ENCODE results near the gene CARD6. TPM values are rescaled to one million over a fixed set of nuclear protein-coding genes. Genes with fewer than 3 reads are reported as not detected.
"Not testable (repeated sequence)": the region's sequence is repeated elsewhere in the genome, so short reads cannot be mapped to it uniquely, and the experiment has no call there.

CARD6 gene, protein sequence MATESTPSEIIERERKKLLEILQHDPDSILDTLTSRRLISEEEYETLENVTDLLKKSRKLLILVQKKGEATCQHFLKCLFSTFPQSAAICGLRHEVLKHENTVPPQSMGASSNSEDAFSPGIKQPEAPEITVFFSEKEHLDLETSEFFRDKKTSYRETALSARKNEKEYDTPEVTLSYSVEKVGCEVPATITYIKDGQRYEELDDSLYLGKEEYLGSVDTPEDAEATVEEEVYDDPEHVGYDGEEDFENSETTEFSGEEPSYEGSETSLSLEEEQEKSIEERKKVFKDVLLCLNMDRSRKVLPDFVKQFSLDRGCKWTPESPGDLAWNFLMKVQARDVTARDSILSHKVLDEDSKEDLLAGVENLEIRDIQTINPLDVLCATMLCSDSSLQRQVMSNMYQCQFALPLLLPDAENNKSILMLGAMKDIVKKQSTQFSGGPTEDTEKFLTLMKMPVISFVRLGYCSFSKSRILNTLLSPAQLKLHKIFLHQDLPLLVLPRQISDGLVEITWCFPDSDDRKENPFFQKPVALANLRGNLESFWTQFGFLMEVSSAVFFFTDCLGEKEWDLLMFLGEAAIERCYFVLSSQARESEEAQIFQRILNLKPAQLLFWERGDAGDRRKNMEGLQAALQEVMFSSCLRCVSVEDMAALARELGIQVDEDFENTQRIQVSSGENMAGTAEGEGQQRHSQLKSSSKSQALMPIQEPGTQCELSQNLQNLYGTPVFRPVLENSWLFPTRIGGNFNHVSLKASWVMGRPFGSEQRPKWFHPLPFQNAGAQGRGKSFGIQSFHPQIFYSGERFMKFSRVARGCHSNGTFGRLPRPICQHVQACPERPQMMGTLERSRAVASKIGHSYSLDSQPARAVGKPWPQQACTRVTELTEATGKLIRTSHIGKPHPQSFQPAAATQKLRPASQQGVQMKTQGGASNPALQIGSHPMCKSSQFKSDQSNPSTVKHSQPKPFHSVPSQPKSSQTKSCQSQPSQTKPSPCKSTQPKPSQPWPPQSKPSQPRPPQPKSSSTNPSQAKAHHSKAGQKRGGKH
- 10 to 100 TPM; 12.8 to 14.9 TPM for total RNA-seq
- long read RNA-seq, donor 1, partial matches to known transcripts = 1 of 4 reads
- long read RNA-seq, donor 1, other reads (novel, unspliced or antisense) = 3 of 4 reads
- long read RNA-seq, donor 2, partial matches to known transcripts = 4 of 10 reads
- long read RNA-seq, donor 2, other reads (novel, unspliced or antisense) = 4 of 10 reads

DNA sequence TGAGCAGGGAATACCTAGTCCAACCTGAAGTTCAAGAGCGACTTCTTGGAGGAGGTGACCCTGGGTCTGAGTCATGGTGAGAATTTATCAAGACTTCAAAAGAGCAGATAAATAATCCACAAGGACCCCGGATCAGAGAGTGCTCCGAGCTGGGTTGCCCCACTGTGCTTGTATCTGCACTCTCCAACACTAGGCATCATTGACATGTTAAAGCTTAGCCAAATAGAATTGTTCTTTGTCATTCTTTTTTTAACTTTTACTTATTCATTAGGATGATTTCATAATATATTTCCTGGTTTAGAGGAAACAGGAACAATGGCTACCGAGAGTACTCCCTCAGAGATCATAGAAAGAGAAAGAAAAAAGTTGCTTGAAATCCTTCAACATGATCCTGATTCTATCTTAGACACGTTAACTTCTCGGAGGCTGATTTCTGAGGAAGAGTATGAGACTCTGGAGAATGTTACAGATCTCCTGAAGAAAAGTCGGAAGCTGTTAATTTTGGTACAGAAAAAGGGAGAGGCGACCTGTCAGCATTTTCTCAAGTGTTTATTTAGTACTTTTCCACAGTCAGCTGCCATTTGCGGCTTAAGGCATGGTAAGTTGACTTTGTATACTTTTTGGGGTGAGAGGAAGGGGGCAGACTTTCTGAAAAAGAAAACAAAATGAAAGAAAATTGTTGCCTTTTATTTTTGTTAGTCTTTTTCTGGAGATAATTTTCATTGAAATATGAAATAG is at the start of gene CARD6:
Gene CARD6 (plus strand): TSS at position 300 of the 738 bp plus-strand sequence. CDS start 16 bp downstream, at position 316.
- intact Hi-C loops (cut with DNase I) = no loop called here
- DNase-seq (ENCODE audit: low spot score) = no peak

DNA sequence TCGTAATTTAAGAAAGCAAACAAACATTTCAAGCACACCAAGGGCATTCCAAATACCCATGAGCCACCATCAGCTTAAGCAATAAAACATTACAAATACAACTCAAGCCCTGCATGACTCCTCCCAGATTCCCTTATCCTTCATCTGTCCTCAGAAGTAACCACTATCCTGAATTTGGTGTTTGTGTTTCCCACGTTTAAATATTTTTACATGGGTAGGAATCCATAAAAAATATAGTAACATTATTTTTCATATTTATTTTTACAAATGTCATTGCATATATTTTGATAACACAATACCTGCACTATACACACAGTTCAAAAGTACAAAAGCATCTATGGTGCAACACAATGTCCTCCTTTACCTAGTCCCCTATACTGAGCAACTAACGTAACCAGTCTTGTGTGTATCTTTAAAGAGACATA is 49.4 kb upstream of the CARD6 start:
- no peak for DNase-seq (ENCODE audit: low spot score)
- intact Hi-C loops (cut with DNase I) = no loop called here

DNA sequence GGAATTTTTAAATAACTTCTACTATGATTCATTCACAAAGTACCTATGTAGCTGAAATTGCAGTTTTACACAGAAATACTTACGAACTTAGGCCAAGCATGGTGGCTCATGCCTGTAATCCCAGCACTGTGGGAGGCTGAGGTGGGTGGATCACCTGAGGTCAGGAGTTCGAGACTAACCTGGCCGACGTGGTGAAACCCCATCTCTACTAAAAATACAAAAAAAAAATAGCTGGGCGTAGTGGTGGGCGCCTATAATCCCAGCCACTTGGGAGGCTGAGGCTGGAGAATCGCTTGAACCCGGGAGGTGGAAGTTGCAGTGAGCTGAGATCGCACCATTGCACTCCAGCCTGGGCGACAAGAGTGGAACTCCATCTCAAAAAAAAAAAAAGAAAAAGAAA is 48.5 kb upstream of the CARD6 start:
- intact Hi-C loops (cut with DNase I); DNase-seq (ENCODE audit: low spot score): not testable (repeated sequence)

DNA sequence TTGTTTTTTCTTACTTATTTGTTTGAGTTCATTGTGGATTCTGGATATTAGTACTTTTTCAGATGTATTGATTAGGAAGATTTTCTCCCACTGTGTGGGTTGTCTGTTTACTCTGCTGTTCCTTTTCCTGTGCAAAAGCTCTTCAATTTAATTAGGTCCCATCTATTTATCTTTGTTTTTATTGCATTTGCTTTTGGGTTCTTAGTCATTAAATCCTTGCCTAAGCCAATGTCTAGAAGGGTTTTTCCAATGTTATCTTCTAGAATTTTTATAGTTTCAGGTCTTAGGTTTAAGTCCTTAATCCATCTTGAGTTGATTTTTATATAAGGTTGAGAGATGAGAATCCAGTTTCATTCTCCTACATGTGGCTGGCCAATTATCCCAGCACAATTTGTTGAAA is 46.8 kb upstream of the CARD6 start:
- DNase-seq (ENCODE audit: low spot score); intact Hi-C loops (cut with DNase I): not testable (repeated sequence)

DNA sequence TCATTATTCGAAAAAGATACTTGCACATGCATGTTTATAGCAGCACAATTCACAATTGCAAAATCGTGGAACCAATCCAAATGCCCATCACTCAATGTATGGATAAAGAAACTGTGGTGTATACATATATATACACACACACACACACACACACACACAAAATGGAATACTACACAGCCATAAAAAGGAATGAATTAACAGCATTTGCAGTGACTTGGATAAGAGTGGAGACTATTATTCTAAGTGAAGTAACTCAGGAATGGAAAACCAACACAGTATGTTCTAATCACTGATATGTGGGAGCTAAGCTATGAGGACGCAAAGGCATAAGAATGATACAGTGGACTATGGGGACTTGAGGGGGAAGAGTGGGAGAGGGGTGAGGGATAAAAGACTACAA is 46.3 kb upstream of the CARD6 start:
- intact Hi-C loops (cut with DNase I); DNase-seq (ENCODE audit: low spot score): not testable (repeated sequence)

DNA sequence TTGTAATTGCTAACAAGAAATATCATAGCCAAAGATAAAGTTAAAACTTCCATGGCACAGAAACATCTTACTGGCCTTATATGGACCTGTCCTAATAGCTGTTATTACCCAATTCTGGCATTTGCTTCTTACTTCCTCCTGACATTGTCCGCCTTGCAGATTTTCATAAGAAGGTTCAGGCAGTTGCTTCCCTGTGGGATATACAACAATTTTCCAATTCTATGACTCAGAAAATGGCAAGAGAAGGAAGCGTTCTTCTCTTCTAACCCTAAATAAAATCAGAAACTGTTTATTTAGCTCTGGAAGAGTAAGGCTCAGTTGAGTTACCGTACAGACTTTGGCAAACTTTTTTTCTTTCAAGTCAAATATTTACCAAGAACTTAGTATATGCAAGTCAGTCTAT is 44.7 kb upstream of the CARD6 start:
- intact Hi-C loops (cut with DNase I) = no loop called here
- DNase-seq (ENCODE audit: low spot score) = no peak

DNA sequence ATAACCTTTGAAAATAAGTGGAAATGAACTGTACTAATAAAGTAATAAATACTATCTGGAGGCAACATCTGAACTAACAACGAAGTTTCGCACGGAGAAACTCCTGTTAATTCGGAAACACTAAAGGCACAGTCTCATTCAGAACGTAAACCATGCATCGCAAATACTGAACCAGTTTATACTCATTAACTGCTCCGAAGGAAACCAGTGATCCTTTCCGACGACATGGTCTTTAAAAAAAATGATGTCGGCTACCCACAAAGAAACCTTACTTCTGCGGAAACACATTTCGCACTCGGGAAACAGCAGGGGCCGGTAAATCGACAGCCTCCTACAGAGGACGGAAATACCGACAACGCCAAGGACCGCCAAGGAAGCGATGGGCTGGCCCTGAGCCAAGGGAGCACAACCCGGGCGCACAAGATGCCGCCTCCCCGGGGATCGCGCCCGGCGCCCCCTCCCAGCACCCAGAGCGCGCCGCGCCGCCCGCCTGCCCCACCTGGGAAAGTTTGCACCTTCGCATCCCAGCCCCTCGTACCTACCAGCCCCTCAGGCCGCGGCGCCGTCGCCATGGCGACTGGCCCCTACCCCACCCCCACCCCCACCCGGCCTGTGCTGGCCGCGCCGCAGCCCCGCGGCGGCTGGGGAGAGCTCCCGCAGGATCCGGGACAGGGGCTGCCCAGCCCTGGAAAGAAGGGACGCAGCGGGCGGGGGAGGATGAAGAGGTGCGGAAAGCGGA is 43.7 kb upstream of the CARD6 start:
- peak; percentile 94 for DNase-seq (ENCODE audit: low spot score)
- intact Hi-C loops (cut with DNase I) = no loop called here

DNA sequence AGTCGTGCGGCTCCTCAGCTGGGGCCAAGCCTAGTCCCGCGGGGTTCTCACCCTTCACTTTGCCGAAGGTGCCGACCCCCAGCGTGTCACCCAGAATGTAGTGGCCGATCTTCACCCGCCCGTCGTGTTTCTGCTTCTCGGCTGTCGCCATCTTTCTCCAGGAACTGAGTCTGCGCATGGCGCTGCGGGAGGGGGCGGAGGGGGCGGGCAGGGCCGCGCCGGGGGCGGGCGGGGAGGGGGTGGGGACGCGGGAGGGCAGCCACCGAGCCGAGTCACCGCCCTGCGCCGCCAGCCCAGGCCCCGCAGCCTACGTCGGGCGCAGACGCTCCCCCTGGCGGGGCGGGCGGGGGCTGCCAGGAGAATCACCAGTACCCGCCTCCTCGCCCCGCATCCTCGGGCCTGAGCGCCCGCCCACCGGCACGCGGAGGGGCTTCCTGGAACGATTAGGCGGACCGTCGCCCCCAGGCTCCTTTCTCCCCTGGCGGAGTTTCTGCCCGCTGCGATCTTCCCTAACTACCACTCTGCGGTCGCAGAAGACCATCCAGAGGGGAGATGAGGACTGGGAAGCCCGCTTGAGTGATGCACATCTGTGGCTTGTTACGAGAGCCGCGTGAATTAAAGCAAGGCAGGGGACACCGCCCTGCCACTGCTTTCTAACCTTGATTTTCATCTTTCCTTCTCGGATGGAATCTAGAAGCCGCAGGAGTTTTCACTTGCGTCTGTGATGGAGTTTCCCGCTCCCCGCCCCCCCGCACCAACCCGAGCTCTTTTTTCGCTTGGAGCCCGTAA is 43.0 kb upstream of the CARD6 start, which contains the start of gene PRKAA1:
Gene PRKAA1 (minus strand): TSS at position 363 of the 789 bp plus-strand sequence. CDS start 185 bp downstream, at position 178.
- intact Hi-C loops (cut with DNase I) = no loop called here
- peak; percentile 96 for DNase-seq (ENCODE audit: low spot score)

DNA sequence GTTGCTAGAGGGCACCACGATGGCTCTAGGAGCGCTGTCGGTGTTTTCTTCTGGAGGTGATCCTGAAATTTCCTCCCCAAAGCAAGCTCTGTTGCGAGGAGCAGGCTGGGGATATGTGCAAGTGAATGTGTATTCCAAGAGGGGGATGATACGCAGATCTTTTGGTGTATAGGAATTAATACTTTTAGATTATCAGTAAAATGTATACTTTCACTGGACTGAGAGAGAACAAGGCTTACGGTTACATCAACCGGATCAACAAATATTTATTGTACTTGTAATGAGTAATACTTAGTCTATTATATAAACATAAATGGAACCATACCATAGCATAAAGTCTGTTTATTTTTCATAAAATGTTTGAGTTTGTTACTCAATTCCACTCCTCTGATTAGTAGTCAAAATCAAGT is 42.4 kb upstream of the CARD6 start:
- intact Hi-C loops (cut with DNase I) = no loop called here
- DNase-seq (ENCODE audit: low spot score) = no peak

DNA sequence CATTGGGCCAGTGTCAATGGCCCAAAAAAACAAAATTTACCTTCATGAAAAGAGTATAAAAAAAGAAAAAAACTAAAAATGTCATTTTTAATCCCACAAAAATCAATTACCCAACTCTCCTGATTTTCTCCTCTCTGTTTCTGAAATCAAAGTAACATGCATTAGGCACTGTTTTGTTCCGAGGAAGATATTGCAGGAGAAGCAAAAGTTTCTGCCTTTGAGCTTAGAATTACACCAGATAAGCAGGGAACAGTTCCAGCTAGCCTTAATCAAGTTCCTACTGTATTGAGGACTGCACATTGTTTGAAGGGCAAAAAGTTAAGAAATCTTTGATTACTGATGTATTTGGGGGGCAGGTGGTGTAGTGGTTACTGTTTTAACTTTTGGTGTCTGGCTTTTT is 41.9 kb upstream of the CARD6 start:
- intact Hi-C loops (cut with DNase I) = no loop called here
- no peak for DNase-seq (ENCODE audit: low spot score)

DNA sequence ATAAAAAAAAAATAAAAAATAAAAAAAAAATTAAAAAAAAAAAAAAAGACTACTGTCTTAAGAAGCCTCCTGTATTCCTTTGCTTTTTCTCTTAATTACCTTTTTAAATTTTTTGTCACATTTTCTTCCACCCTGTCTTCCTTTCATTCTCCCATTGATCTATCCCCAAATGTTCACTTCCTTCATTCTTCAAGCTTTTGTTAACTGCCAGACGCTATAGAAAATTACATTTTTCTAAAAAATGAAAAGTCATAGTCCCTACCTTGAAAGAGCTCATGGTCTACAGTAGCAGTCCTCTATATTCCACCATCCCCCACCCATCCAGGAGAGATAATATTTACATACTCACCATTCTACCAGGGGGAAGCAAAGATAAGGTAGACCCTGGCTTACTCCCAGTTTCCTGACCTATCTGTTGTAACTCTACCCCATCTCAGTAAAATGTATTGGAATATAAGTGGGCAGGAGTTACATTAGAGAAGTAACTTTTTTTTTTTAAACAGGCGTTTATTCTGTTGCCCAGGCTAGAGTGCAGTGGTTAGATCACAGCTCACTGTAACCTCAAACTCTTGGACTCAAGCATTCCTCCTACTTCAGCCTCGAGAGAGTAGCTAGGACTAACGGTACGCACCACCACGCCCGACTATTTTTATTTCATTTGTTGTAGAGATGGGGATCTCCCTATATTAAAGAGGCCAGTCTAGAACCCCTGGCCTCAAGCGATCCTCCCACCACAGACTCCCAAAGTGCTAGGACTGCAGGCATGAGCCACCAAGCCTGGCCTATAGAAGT is 39.2 kb upstream of the CARD6 start:
- intact Hi-C loops (cut with DNase I) = no loop called here
- DNase-seq (ENCODE audit: low spot score) = no peak

DNA sequence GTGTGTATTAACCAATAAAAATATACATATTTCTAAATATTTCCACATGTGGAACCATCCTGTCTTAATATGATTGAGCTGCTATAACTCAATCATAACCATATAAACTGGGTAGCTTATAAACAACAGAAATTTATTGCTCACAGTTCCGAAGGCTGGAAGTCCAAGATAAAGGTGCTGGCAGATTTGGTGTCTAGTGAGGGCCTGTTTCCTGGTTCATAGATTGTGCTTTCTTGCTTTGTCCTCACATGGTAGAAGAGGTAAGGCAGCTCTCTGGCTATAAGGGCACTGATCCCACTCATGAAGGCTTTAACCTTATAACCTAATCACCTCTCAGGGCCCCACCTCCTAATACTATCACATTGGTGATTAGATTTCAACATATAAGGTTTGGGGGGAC is 29.0 kb upstream of the CARD6 start:
- intact Hi-C loops (cut with DNase I) = no loop called here

DNA sequence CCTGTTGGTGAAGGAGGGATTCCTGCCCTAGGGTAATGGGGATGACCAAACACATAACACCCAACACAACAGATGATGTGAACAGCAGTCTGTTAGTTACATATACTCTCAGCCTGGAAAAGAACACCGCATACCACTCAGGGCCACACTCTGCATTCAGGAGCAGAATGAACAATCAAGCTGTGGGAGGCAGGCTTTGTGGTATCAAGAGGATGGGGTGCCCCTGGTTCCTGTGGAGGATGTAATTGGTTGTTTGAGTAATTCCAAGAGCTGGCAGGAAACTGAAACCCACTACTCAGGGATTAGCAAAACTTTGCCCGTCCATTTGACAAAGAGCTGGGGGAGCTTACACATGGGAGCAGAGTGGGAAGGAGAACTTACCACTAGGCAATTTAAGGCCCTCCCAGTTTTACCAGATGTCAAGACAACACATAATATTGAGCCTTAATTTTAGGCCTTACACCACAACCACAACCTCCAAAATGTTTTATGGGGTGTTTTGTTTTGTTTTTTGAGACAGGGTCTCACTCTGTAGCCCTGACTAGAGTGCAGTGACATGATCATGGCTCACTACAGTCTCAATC is 27.4 kb upstream of the CARD6 start:
- intact Hi-C loops (cut with DNase I) = no loop called here
- DNase-seq (ENCODE audit: low spot score) = no peak

More for the DNA sequence above, 29.0 kb upstream of the CARD6 start:
- DNase-seq (ENCODE audit: low spot score) = no peak

DNA sequence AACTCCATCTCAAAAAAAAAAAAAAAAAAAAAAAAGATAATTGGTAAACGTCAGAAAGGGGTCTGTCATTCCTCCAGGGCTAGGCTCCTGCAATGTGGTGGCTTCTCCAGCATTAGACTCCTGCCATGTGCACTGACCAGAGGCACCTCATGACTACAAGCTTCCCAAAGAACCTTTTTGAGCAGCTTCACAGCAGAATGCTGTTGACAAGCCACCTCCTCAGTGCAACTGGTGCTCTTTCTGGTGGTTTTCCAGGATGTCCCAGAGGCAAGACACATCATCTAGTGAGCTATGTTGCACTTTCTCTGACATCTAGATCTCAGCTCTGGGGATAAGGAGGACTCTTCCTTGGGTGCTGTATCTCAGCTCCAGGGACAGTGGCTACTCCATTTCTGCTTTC is 17.7 kb upstream of the CARD6 start:
- no peak for DNase-seq (ENCODE audit: low spot score)

DNA sequence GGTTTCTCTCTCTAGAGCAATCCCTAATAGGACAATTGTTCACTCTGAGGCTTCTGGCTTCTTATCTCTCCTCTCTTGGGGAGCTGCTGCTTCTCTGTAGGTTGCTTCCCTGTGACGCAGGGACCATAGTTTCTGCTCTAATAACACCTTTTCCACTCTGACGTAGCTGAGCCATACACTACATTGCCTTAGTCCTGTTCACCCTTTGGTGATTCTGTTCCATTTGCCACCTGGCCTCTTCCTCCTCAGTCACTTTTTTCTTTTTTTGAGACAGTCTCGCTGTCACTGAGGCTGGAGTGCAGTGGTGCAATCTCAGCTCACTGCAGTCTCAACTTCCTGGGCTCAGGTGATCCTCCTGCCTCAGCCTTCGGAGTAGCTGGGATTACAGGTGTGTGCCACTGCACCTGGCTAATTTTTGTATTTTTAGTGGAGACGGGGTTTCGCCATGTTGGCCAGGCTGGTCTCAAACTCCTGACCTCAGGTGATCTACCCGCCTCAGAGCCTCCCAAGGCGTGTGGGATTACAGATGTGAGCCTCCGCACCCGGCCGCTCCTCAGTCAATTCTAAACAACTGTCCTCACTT is 15.6 kb upstream of the CARD6 start:
- intact Hi-C loops (cut with DNase I) = not testable (repeated sequence)

More for the DNA sequence above, 17.7 kb upstream of the CARD6 start:
- intact Hi-C loops (cut with DNase I) = no loop called here

More for the DNA sequence above, 15.6 kb upstream of the CARD6 start:
- DNase-seq (ENCODE audit: low spot score) = not testable (repeated sequence)

All from posterior vena cava (tissue), 2 donors.